Measurements from ENCODE around the gene KLHL25. TPM values are rescaled to one million over a fixed set of nuclear protein-coding genes. Genes with fewer than 3 reads are reported as not detected.

KLHL25 gene
- polyA plus RNA-seq, 2 of the 4 experiments (the other 2 are of a cell fraction), result 3.2 to 6.1 TPM

GRCh38 chr15:85710340-85710842, 84.3 kb downstream of the KLHL25 start (continued):
- TF ChIP-seq HES2 (IDR thresholded peaks at IDR 0.05), result no peak

Small RNAs within 50 kb of the gene (small RNA-seq; reads per million reads assigned to genes)
- 0 reads per million in 6 experiments for gene AC021739.1
- 0 to 4.8 (median 1.2) reads per million in 6 experiments for gene MIR1276
- gene MIR548AP, result 0 reads per million in 6 experiments
- gene RNU6-231P, result 0 reads per million in 6 experiments

All from A549 (cell line).